GM12864 (cell line): ENCODE data around the gene DAO.

Experiments
- DNase-seq: peaks from one replicate; pipeline ENCODE4 v3.0.0-alpha.2; 2011; ENCODE audit warnings: low read depth
- H3K4me3 ChIP-seq: 2 replicates; pipeline ENCODE4 v1.5.1; 2011; ENCODE audit warnings: mild to moderate bottlenecking, low read depth, low read length, control low read depth
- CTCF ChIP-seq: IDR thresholded peaks from 2 replicates; pipeline ENCODE4 v1.5.1; 2011; ENCODE audit warnings: low read depth, mild to moderate bottlenecking, moderate library complexity, low read length, control low read depth, inconsistent platforms; ENCODE audit errors: missing control alignments

DAO gene

GRCh38 chr12:108918206-108918605 lies 38.3 kb downstream of the DAO start:
- TF ChIP-seq CTCF = no peak
- no peak for DNase-seq
- H3K4me3 ChIP-seq = no peak overlapping the region

- no peak overlapping the region for H3K4me3 ChIP-seq
- TF ChIP-seq CTCF = no peak
- no peak for DNase-seq
These were observed 39.2 kb downstream of the DAO start for GRCh38 chr12:108918960-108919642.

- no peak for DNase-seq
- TF ChIP-seq CTCF = no peak
- no peak overlapping the region for H3K4me3 ChIP-seq
These were observed 42.1 kb downstream of the DAO start for GRCh38 chr12:108921946-108922345.

GRCh38 chr12:108922918-108923317 lies 43.0 kb downstream of the DAO start:
- no peak for DNase-seq
- H3K4me3 ChIP-seq = no peak overlapping the region
- no peak for TF ChIP-seq CTCF

- no peak for TF ChIP-seq CTCF
- H3K4me3 ChIP-seq = no peak overlapping the region
- no peak for DNase-seq
These were observed 48.8 kb downstream of the DAO start for GRCh38 chr12:108928695-108929094.

- DNase-seq = peak; percentile 56
- H3K4me3 ChIP-seq = no peak overlapping the region
- no peak for TF ChIP-seq CTCF
These were observed 50.3 kb downstream of the DAO start for GRCh38 chr12:108930155-108930554.

GRCh38 chr12:108930756-108931155 lies 50.9 kb downstream of the DAO start:
- no peak overlapping the region for H3K4me3 ChIP-seq
- TF ChIP-seq CTCF = no peak
- no peak for DNase-seq
